ENCODE results near the gene PSMB5.

DNA sequence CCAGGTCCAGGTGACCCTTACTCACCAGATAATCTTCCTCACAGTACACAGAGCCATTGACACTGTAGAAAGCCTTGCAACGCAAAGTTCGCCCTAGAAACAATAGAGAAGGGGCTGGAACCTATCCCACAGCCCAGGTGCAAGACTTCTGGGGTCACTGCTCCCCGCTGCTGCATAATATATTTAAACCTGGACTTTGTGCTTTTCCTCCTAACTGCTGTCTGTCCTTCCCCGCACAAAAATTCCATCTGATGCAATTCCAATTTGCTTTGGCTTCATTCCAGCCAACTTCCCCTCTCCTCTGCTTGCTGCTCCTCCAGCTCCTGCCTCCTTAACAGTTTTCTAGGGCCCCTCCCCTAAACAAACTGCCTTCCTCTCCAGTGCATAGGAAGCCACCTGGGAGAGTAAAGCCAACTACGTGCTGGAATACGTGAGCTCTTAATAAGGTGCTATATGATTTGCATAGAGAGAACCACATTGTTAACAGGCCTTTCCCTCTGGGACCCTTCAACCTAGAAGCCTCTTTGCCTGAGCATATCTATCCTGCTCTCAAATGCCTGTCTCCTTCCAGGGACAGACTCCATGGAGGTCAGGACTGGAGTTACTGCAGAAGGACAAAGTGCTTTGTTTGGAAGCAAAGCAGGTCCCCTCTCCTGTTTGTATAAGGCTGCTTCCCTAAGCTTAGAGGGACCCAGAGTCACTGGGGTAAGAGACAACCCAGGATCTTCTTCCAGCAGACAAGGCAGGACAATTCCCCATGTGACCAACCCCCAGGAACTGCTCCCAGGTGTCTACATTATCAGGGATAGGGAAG lies 57.9 kb downstream of the PSMB5 start:
- TF ChIP-seq EZH2 (IDR thresholded peaks at IDR 0.05) (no peak), POLR2AphosphoS5 (IDR thresholded peaks at IDR 0.05; ENCODE audit: borderline replicate concordance, low read depth, low read length) (no peak)
